ENCODE results near the gene PHAF1. TPM values are rescaled to one million over a fixed set of nuclear protein-coding genes. Genes with fewer than 3 reads are reported as not detected.

PHAF1 gene
- total and polyA plus RNA-seq, 4 donors: 12.6 to 20.7 (median 13.5) TPM

DNA sequence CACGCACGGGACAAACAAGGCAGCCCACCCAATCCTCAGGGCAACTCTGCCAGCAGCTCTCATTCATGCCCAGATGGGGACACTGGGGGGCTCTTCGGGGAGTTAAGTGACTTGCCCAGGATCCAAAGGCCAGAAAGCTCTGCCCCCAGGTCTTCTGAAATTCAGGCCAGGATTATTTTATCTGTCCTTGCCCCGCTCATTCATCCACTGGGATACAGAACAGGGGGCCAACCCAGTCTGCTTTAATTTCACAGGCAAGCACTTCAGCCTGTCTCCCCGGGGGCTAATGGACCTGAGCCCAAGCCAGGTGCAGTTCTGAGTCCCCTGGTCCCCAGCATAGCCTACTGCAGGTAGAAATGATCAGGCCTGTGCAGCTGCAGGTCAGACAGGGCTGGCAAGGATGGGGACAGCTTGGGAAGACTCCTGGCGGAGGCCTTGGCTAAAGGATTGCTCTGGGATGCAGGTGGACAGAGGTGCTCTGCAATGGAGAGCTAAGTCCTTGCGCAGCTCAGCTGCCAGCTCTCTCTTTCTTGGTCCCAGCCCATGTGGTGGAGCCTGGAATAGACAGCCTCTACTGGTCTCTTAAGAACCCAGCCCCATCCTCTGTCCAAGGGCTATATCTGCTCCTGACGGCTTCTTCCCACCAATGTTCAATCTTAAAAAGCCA, 41.8 kb downstream of the PHAF1 start:
- H3K27ac ChIP-seq (ENCODE audit: low read depth in 1 of 2, low read length in 2 of 2): no peak overlapping the region
- ATAC-seq (ENCODE audit: low FRiP score) (no peak), DNase-seq (peak in 1 of 2 donors; percentile 70)
- no peaks in the 10 kb centered on the region for H3K36me3 ChIP-seq (ENCODE audit: control insufficient read depth in 1 of 2, insufficient read depth in 2 of 2, low read length in 1 of 2)
- H3K4me3 ChIP-seq (ENCODE audit: low read length in 2 of 2): no peak overlapping the region
- no peaks in the 10 kb centered on the region for H3K4me1 ChIP-seq (ENCODE audit: control insufficient read depth in 1 of 2, insufficient read depth in 2 of 2, low read length in 2 of 2)
- 53% methylated on average over 8 of the region's 8 CpGs for WGBS, 2 donors
- H3K27me3 ChIP-seq (ENCODE audit: control insufficient read depth in 1 of 2, insufficient read depth in 2 of 2, low read length in 1 of 2): no peaks in the 10 kb centered on the region
- no peaks in the 10 kb centered on the region for H3K9me3 ChIP-seq (ENCODE audit: control insufficient read depth, low read length)
- intact Hi-C loops (cut with DNase I): loop anchor here (5.0 to 10.0 kb wide), 3 partner anchors 44 to 257 kb away; partner anchors contain the start of gene PHAF1 (in 1 of the 2)

DNA sequence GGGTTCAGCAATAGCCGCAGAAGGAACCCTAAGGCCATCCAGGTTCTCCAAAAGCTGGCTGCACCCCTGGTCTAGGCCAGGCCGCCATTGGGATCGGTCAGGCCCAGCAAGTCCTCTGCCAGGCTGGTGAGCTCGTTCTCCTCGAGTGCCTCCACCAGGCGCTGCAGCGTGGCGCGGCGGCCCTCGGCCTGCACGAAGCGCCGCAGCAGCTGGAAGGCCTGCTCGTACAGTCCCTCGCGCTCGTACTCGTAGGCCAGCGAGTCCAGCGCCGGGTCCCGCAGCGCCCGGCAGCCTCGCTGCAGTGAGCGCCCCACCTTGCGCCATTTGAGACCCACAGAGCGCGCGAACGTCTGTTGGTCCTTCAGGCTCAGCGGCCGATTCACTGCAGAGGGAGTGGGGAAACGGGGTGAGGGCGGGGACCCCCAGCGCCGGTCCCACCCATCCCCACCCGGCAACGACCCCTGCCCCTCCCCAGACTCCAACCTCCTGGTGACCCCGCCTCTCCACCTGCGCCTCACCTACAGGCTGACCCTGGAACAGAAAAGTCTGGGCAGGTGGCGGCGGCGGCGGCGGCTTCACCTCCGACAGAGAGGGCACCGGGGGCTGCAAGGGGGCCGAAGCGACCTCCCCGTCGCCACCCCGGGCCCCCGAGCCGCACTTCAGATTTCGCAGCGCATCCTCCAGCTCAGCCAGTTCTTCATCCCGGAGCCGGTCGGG, 45.0 kb downstream of the PHAF1 start:
- DNase-seq (peak in 1 of 2 donors; percentile 43), ATAC-seq (ENCODE audit: low FRiP score) (no peak)
- H3K4me1 ChIP-seq (ENCODE audit: control insufficient read depth in 1 of 2, insufficient read depth in 2 of 2, low read length in 2 of 2): no peaks in the 10 kb centered on the region
- no peak overlapping the region for H3K27ac ChIP-seq (ENCODE audit: low read depth in 1 of 2, low read length in 2 of 2)
- no peaks in the 10 kb centered on the region for H3K27me3 ChIP-seq (ENCODE audit: control insufficient read depth in 1 of 2, insufficient read depth in 2 of 2, low read length in 1 of 2)
- H3K9me3 ChIP-seq (ENCODE audit: control insufficient read depth, low read length): no peaks in the 10 kb centered on the region
- H3K36me3 ChIP-seq (ENCODE audit: control insufficient read depth in 1 of 2, insufficient read depth in 2 of 2, low read length in 1 of 2): no peaks in the 10 kb centered on the region
- intact Hi-C loops (cut with DNase I): loop anchor here (1.0 to 10.0 kb wide), 6 partner anchors 47 to 260 kb away; partner anchors contain the start of gene PHAF1 (in 1 of the 2)
- no peak overlapping the region for H3K4me3 ChIP-seq (ENCODE audit: low read length in 2 of 2)
- 37 to 38% methylated on average over 52 to 61 of the region's 61 CpGs for WGBS, 2 donors

DNA sequence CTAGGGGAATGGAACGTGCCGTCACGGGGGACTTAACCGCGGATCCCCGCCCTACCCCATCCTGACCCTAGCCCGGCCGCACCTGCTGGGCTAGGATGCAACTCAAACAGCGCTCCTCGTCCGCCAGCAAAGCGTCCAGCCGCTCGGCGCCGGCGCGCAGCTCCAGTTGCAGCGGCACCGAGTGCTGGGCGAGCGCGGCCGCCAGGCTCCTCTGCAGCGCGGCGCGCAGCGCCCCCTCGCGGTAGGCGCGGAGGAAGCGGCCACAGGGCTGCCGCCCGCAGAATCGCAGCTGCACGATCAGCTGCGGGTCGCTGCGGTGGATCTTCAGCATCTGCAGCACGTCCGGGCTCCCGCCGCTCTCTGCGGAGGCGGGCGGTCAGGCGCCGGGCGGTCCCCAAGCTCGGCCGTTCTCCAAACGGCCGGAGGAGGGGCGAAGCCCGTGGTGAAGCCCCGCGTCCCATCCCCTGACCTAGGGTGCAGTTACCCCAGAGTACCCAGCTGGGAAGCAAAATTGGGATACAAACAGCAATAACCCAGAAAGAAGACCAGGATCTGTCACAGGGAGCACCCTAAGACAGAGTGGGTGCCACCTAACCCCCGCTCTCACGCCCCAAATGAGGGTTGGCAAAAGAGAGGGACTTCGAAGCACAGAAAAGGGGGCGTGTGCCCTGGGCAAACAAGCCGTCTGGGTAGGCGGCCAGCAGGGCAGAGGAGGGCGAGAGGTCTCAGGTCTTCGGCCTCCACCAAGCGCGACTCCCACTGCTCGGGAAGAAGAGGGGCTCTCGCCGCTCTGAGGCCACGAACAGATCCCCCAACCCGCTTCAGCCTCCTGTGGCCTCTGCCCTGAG, 45.8 kb downstream of the PHAF1 start:
- Histone ChIP-seq H3K4me1 (ENCODE audit: control insufficient read depth in 1 of 2, insufficient read depth in 2 of 2, low read length in 2 of 2) (no peaks in the 10 kb centered on the region), H3K36me3 (ENCODE audit: control insufficient read depth in 1 of 2, insufficient read depth in 2 of 2, low read length in 1 of 2) (no peaks in the 10 kb centered on the region), H3K4me3 (ENCODE audit: low read length in 2 of 2) (no peak overlapping the region), H3K9me3 (ENCODE audit: control insufficient read depth, low read length) (no peaks in the 10 kb centered on the region), H3K27ac (ENCODE audit: low read depth in 1 of 2, low read length in 2 of 2) (no peak overlapping the region), H3K27me3 (ENCODE audit: control insufficient read depth in 1 of 2, insufficient read depth in 2 of 2, low read length in 1 of 2) (no peaks in the 10 kb centered on the region)
- DNase-seq: peak; percentile 77 to 92
- intact Hi-C loops (cut with DNase I): loop anchor here (1.0 to 10.0 kb wide), 4 partner anchors 138 to 261 kb away; no protein-coding TSS in a partner anchor
- 10 to 12% methylated on average over 68 to 74 of the region's 74 CpGs for WGBS, 2 donors
- peak; percentile 86 for ATAC-seq (ENCODE audit: low FRiP score)

DNA sequence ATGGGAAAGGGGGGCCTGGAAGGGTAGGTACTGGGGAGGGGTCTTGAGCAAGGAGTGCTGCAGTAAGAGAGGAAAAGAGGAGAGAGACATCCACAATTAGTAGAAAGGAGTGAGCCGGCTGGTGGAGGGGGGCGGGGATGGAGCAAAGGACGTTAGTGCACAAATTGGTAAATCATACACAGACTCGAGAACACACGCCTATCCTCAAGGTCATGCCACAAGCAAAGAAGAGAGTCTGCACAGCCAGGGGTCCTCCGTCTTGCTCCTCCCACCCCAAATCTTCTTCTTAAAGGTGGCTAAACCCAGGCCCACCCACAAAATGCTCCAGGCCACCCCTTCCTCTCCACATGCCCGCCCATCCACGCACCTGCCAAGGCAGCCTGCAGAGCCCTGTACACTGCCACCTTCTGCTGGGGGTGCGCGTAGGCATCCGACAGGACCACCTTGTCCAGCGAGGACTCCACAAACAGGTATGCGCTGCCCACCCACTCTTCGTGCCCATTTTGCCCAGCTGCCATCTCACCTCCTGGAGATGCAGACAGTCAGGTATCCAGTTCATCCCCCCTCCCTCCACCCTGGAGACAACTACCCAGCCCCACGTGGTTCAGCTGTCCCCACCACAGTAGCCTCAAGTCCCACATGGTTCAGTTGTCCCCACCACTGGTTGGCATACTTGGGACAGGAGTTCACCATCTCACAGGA, 46.6 kb downstream of the PHAF1 start:
- intact Hi-C loops (cut with DNase I): loop anchor here in 1 of 2 donors (5.0 to 10.0 kb wide), 2 partner anchors 139 to 261 kb away; no protein-coding TSS in a partner anchor
- no peak for ATAC-seq (ENCODE audit: low FRiP score)
- no peak overlapping the region for H3K27ac ChIP-seq (ENCODE audit: low read depth in 1 of 2, low read length in 2 of 2)
- 75 to 76% methylated on average over 15 of the region's 15 CpGs for WGBS, 2 donors
- H3K27me3 ChIP-seq (ENCODE audit: control insufficient read depth in 1 of 2, insufficient read depth in 2 of 2, low read length in 1 of 2): no peaks in the 10 kb centered on the region
- peak in 1 of 2 donors; percentile 36 for DNase-seq
- no peak overlapping the region for H3K4me3 ChIP-seq (ENCODE audit: low read length in 2 of 2)
- no peaks in the 10 kb centered on the region for H3K36me3 ChIP-seq (ENCODE audit: control insufficient read depth in 1 of 2, insufficient read depth in 2 of 2, low read length in 1 of 2)
- no peaks in the 10 kb centered on the region for H3K4me1 ChIP-seq (ENCODE audit: control insufficient read depth in 1 of 2, insufficient read depth in 2 of 2, low read length in 2 of 2)
- no peaks in the 10 kb centered on the region for H3K9me3 ChIP-seq (ENCODE audit: control insufficient read depth, low read length)

DNA sequence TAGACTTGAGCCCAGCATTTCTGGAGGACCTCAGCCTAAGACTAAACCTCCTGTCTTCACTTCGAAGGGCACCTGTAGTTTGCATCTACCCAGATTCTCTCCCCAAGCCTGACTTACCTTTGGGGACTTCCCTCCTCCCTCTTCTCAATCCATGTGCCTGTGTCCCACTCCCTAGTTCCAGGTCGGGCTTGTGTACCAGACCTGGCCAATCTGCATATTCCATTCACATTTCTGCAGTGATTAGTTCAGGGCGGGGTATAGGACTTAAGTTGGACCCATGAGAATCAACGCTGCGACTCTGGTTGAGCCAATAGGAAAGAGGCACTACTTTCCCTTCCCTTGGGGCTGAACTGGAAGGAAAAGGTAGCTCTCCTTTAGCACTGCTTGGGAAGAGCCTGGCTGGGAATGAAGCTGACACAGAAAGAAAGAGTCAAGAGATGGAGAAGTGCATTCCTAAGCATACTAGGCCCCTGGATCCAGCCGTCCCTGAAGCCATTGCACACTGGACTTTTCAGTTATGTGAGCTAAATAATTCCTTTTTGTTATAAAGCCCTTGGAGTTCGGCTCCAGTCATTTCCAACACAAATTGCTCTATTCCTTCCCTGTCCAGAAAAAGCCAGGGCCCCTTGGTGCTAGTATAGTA, 47.5 kb downstream of the PHAF1 start:
- H3K36me3 ChIP-seq (ENCODE audit: control insufficient read depth in 1 of 2, insufficient read depth in 2 of 2, low read length in 1 of 2): no peaks in the 10 kb centered on the region
- no peaks in the 10 kb centered on the region for H3K9me3 ChIP-seq (ENCODE audit: control insufficient read depth, low read length)
- ATAC-seq (ENCODE audit: low FRiP score) (no peak), DNase-seq (no peak)
- no peak overlapping the region for H3K4me3 ChIP-seq (ENCODE audit: low read length in 2 of 2)
- no peak overlapping the region for H3K27ac ChIP-seq (ENCODE audit: low read depth in 1 of 2, low read length in 2 of 2)
- H3K27me3 ChIP-seq (ENCODE audit: control insufficient read depth in 1 of 2, insufficient read depth in 2 of 2, low read length in 1 of 2): no peaks in the 10 kb centered on the region
- intact Hi-C loops (cut with DNase I): loop anchor here in 1 of 2 donors (5.0 to 10.0 kb wide), 2 partner anchors 140 to 262 kb away; no protein-coding TSS in a partner anchor
- no peaks in the 10 kb centered on the region for H3K4me1 ChIP-seq (ENCODE audit: control insufficient read depth in 1 of 2, insufficient read depth in 2 of 2, low read length in 2 of 2)
- 77 to 78% methylated on average over 7 of the region's 7 CpGs for WGBS, 2 donors

DNA sequence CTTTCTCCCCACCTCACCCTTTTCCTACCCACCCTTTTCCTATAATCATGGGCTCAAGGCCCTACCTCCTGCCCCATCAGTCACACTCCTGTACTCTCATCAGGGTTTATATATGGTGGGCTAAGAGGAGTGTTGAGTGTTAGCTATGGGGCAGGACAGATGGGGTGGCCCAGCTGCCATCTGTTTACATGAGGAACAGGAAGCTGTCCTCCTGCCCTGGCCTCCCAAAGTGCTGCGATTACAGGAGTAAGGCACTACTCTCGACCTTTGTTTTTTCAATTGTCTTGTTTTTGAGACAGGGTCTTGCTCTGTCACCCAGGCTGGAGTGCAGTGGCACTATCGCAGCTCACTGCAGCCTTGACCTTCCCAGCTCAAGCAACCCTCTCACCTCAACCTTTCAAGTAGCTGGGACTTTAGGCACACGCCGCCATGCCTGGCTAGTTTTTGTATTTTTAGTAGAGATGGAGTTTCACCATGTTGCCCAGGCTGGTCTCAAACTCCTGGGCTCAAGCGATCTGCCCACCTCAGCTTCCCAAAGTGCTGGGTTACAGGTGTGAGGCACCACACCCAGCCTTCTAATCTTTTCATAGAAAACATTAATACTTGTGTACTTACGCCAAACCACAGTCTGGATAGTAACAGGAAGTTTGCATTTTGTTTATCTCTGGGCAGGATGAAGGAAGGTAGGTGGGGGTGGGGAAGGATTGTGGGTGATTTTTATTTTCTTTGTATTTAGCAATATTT, 48.3 kb downstream of the PHAF1 start:
- Histone ChIP-seq H3K9me3 (ENCODE audit: control insufficient read depth, low read length) (no peaks in the 10 kb centered on the region), H3K27ac (ENCODE audit: low read depth in 1 of 2, low read length in 2 of 2) (no peak overlapping the region), H3K27me3 (ENCODE audit: control insufficient read depth in 1 of 2, insufficient read depth in 2 of 2, low read length in 1 of 2) (no peaks in the 10 kb centered on the region), H3K4me3 (ENCODE audit: low read length in 2 of 2) (no peak overlapping the region), H3K4me1 (ENCODE audit: control insufficient read depth in 1 of 2, insufficient read depth in 2 of 2, low read length in 2 of 2) (no peaks in the 10 kb centered on the region), H3K36me3 (ENCODE audit: control insufficient read depth in 1 of 2, insufficient read depth in 2 of 2, low read length in 1 of 2) (no peaks in the 10 kb centered on the region)
- 91 to 92% methylated on average over 7 of the region's 7 CpGs for WGBS, 2 donors
- intact Hi-C loops (cut with DNase I): loop anchor here in 1 of 2 donors (2.0 to 10.0 kb wide), 3 partner anchors 27 to 263 kb away; no protein-coding TSS in a partner anchor
- DNase-seq: peak in 1 of 2 donors; percentile 25
- no peak for ATAC-seq (ENCODE audit: low FRiP score)
